SU-DHL-6 (cell line): Measurements from ENCODE around the gene GRB10.

Experiments used
- H2AFZ ChIP-seq: fragments of 200-600 bp; sonication (generic); 2 replicates; pipeline ENCODE4 v1.6.1; 2014; ENCODE audit warnings: low read depth, mild to moderate bottlenecking, moderate library complexity, mixed read lengths, antibody characterized with exemption, low read length; ENCODE audit not compliant: severe bottlenecking
- H3F3A ChIP-seq: fragments of 200-600 bp; shearing (Covaris generic); 2 replicates; pipeline ENCODE4 v1.6.0; 2016; ENCODE audit warnings: antibody characterized with exemption, mild to moderate bottlenecking; ENCODE audit not compliant: insufficient read depth
- H3K27ac ChIP-seq: fragments of 200-600 bp; sonication (generic); 2 replicates; pipeline ENCODE4 v1.5.1; 2016; ENCODE audit warnings: low read depth, mild to moderate bottlenecking, low read length, moderate library complexity, mixed read lengths
- H3K27me3 ChIP-seq: fragments of 200-600 bp; sonication (generic), shearing (Covaris generic); 2 replicates; pipeline ENCODE4 v1.6.0; 2014; ENCODE audit warnings: mild to moderate bottlenecking, low read length
- H3K36me3 ChIP-seq: fragments of 200-600 bp; sonication (generic); 2 replicates; pipeline ENCODE4 v1.6.1; 2014; ENCODE audit warnings: mild to moderate bottlenecking, low read length, mixed read lengths
- H3K4me2 ChIP-seq: fragments of 300-600, 200-600 bp; shearing (Covaris generic), sonication (generic); 2 replicates; pipeline ENCODE4 v1.6.0; 2014; ENCODE audit warnings: low read length, low read depth, mild to moderate bottlenecking; ENCODE audit not compliant: poor library complexity, severe bottlenecking
- H3K4me3 ChIP-seq: fragments of 200-600 bp; sonication (generic); 2 replicates; pipeline ENCODE4 v1.5.1; 2014; ENCODE audit warnings: antibody characterized with exemption, low read length, mild to moderate bottlenecking, mixed read lengths; ENCODE audit not compliant: insufficient read depth, poor library complexity, severe bottlenecking
- H3K79me2 ChIP-seq: fragments of 200-600 bp; sonication (generic); 2 replicates; pipeline ENCODE4 v1.6.1; 2014; ENCODE audit warnings: mild to moderate bottlenecking, low read length, moderate library complexity; ENCODE audit not compliant: insufficient read depth
- H3K9ac ChIP-seq: fragments of 200-600 bp; sonication (generic); 2 replicates; pipeline ENCODE4 v1.7.0; 2014; ENCODE audit warnings: mild to moderate bottlenecking, low read length
- H3K9me2 ChIP-seq: fragments of 200-600 bp; sonication (generic); replicated peaks from 2 replicates; pipeline ENCODE4 v1.6.1; 2014; ENCODE audit warnings: low read length; ENCODE audit not compliant: insufficient read depth
- H3K9me3 ChIP-seq: fragments of 200-600 bp; sonication (generic); 2 replicates; pipeline ENCODE4 v1.6.1; 2014; ENCODE audit warnings: low read length, mixed read lengths; ENCODE audit not compliant: insufficient read depth
- H4K20me1 ChIP-seq: fragments of 200-600 bp; sonication (generic); 2 replicates; pipeline ENCODE4 v1.6.1; 2014; ENCODE audit warnings: low read depth, mild to moderate bottlenecking, antibody characterized with exemption, low read length, moderate library complexity, mixed read lengths
- CTCF ChIP-seq: fragments of 200-600 bp; sonication (generic); IDR thresholded peaks from one replicate; pipeline ENCODE4 v1.5.1; 2017; ENCODE audit warnings: antibody characterized with exemption, mild to moderate bottlenecking, low read length, moderate library complexity; ENCODE audit not compliant: insufficient read depth, poor library complexity, severe bottlenecking
- EZH2phosphoT487 ChIP-seq: fragments of 200-600 bp; sonication (generic), shearing (Covaris generic); conservative IDR thresholded peaks from 2 replicates; pipeline ENCODE4 v1.6.1; 2018; ENCODE audit warnings: mild to moderate bottlenecking, antibody characterized with exemption, low read length, moderate library complexity, mixed read lengths

Gene GRB10

GRCh38 chr7:50687096-50687495, 95.6 kb downstream of the GRB10 start:
- no peaks in the 10 kb centered on the region for H4K20me1 ChIP-seq
- no peak for TF ChIP-seq CTCF
- no peaks in the 10 kb centered on the region for H3K9me3 ChIP-seq
- H3K4me3 ChIP-seq, result no peak overlapping the region
- H3K9me2 ChIP-seq, result no peaks in the 10 kb centered on the region
- H3K9ac ChIP-seq, result no peak overlapping the region
- H3K27me3 ChIP-seq, result 0 out of 2 replicates have a peak, but pooled peaks cover 5% of the 10 kb centered on the region
- no peak overlapping the region for H3K4me2 ChIP-seq
- no peaks in the 10 kb centered on the region for H3K79me2 ChIP-seq
- H2AFZ ChIP-seq, result no peak overlapping the region
- no peaks in the 10 kb centered on the region for H3K36me3 ChIP-seq
- H3K27ac ChIP-seq, result no peak overlapping the region
- no peaks in the 10 kb centered on the region for H3F3A ChIP-seq

- Histone ChIP-seq H3K4me3 (no peak overlapping the region), H3K9me2 (no peaks in the 10 kb centered on the region), H4K20me1 (no peaks in the 10 kb centered on the region), H3K9ac (no peak overlapping the region), H2AFZ (no peak overlapping the region), H3K4me2 (no peak overlapping the region), H3F3A (no peaks in the 10 kb centered on the region), H3K27me3 (0 out of 2 replicates have a peak, but pooled peaks cover 5% of the 10 kb centered on the region), H3K9me3 (no peaks in the 10 kb centered on the region), H3K27ac (no peak overlapping the region), H3K36me3 (no peaks in the 10 kb centered on the region), H3K79me2 (no peaks in the 10 kb centered on the region)
- TF ChIP-seq CTCF, result no peak
- no peak for TF ChIP-seq EZH2phosphoT487
Measured at GRCh38 chr7:50685135-50686065, 97.3 kb downstream of the GRB10 start.

- H4K20me1 ChIP-seq, result no peaks in the 10 kb centered on the region
- no peak overlapping the region for H2AFZ ChIP-seq
- no peaks in the 10 kb centered on the region for H3K36me3 ChIP-seq
- no peaks in the 10 kb centered on the region for H3K9me3 ChIP-seq
- H3K27ac ChIP-seq, result no peak overlapping the region
- H3F3A ChIP-seq, result no peaks in the 10 kb centered on the region
- TF ChIP-seq EZH2phosphoT487 (no peak), CTCF (no peak)
- H3K4me2 ChIP-seq, result no peak overlapping the region
- H3K4me3 ChIP-seq, result no peak overlapping the region
- 0 out of 2 replicates have a peak, but pooled peaks cover 5% of the 10 kb centered on the region for H3K27me3 ChIP-seq
- no peaks in the 10 kb centered on the region for H3K79me2 ChIP-seq
- no peaks in the 10 kb centered on the region for H3K9me2 ChIP-seq
- no peak overlapping the region for H3K9ac ChIP-seq
Measured at GRCh38 chr7:50684713-50685075, 98.0 kb downstream of the GRB10 start.
